H54 (cell line): ENCODE data around the gene C5AR2.
"Not testable (repeated sequence)": the region's sequence is repeated elsewhere in the genome, so short reads cannot be mapped to it uniquely, and the experiment has no call there.

Experiments used
- DNase-seq: peaks from one replicate; pipeline ENCODE4 v3.0.0; 2011; ENCODE audit warnings: low spot score, mixed read lengths; ENCODE audit not compliant: insufficient read length
- FAIRE-seq: peaks from 3 replicates; lab custom pipeline; 2011; peaks lifted over from hg19 to GRCh38; lab: Jason Lieb, UNC
- POLR2A ChIP-seq: IDR thresholded peaks from 2 replicates; pipeline ENCODE4 v1.6.1; 2011; ENCODE audit warnings: low read depth, mild to moderate bottlenecking, low read length

The C5AR2 gene

DNA sequence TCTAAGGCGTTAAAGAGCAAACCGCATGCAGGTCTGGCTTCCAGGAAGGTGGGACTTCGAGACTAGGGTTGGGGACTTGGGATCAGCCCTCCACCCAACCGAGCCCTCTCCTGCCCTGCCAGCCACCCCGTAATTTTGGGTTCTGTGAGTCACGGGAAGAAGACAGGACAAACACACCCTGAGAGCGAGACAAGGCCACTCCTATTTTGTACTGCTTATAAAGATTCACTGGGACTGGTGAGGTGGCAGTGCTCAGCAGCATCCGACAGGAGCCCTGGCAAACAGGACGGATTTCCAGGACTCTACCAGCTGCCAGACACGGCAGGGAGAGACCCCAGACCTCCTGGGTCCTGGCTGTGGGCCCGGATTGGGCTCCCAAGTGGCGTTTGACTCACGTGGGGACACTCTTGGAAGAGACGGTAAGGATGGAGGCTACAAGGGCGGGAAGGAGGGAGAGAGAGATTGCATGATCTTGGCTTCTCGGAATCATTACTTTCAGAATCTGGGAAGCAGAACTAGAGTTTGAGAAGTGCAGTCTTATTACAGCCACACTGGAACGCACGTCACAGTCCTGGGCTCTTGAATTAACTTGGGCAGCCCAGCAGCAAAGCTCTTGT, at the start of gene C5AR2:
TSS of gene C5AR2 (plus strand) at position 245 of the 617 bp plus-strand sequence. CDS start 8,625 bp downstream, outside the sequence.
- FAIRE-seq, result no peak

GRCh38 chr19:47283405-47284059, 48.4 kb upstream of the C5AR2 start:
- no peak for DNase-seq
- TF ChIP-seq POLR2A, result no peak
- no peak for FAIRE-seq

More for the DNA sequence above, at the start of gene C5AR2:
- no peak for TF ChIP-seq POLR2A
- no peak for DNase-seq

- DNase-seq (no peak), FAIRE-seq (no peak)
- TF ChIP-seq POLR2A, result no peak
Measured at GRCh38 chr19:47284324-47284899, 47.6 kb upstream of the C5AR2 start.

- DNase-seq (peak; percentile 33), FAIRE-seq (no peak)
- TF ChIP-seq POLR2A, result no peak
Measured at GRCh38 chr19:47296036-47296435, 35.9 kb upstream of the C5AR2 start.

DNA sequence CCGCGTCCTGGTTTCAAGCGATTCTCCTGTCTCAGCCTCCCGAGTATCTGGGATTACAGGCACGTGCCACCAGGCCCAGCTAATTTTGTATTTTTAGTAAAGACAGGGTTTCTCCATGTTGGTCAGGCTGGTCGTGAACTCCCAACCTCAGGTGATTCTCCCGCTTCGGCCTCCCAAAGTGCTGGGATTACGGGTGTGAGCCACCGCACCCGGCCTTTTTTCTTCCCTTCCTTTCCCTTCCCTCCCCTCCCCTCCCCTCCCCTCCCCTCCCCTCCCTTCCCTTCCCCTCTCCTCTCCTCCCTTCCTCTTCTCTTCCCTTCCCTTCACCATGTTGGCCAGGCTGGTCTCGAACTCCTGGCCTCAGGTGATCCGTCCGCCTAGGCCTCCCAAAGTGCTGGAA, 31.1 kb upstream of the C5AR2 start:
- not testable (repeated sequence) for DNase-seq, FAIRE-seq

GRCh38 chr19:47302249-47302648, 29.7 kb upstream of the C5AR2 start:
- FAIRE-seq (no peak), DNase-seq (no peak)
- TF ChIP-seq POLR2A, result no peak

- no peak for TF ChIP-seq POLR2A
- DNase-seq, result no peak
- no peak for FAIRE-seq
Measured at GRCh38 chr19:47303966-47304365, 28.0 kb upstream of the C5AR2 start.

GRCh38 chr19:47305309-47305751, 26.6 kb upstream of the C5AR2 start:
- FAIRE-seq, result peak; percentile 81
- TF ChIP-seq POLR2A, result no peak
- peak; percentile 46 for DNase-seq

- TF ChIP-seq POLR2A, result no peak
- no peak for FAIRE-seq
- DNase-seq, result no peak
Measured at GRCh38 chr19:47306303-47306702, 25.7 kb upstream of the C5AR2 start.

DNA sequence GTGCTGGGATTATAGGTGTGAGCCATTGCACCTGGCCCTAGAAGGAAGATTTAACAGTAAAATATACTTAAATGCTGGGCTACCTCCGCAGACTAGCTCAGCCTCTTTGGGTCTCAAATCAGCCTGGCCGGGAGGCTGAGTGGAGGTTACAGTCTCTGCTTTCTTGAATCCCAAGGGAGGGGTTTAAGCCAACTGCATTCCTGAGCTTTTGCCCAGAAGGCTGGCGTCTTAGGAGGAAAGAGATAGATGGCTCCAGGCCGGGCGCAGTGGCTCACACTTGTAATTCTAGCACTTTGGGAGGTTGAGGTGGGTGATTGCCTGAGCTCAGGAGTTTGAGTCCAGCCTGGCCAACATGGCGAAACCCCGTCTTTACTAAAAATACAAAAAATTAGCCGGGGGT, 22.9 kb upstream of the C5AR2 start:
- DNase-seq, result no peak

GRCh38 chr19:47309608-47310007, 22.4 kb upstream of the C5AR2 start, which contains the start of gene C5AR1:
Gene C5AR1, plus strand, starts transcription at chr19:47309861. Its CDS starts 35 bp downstream, at chr19:47309896.
- no peak for FAIRE-seq
- no peak for TF ChIP-seq POLR2A
- no peak for DNase-seq

More for the DNA sequence above, 22.9 kb upstream of the C5AR2 start:
- no peak for TF ChIP-seq POLR2A
- FAIRE-seq, result no peak

GRCh38 chr19:47310323-47310722, 21.7 kb upstream of the C5AR2 start:
- DNase-seq, result no peak
- FAIRE-seq, result no peak
- TF ChIP-seq POLR2A, result no peak

DNA sequence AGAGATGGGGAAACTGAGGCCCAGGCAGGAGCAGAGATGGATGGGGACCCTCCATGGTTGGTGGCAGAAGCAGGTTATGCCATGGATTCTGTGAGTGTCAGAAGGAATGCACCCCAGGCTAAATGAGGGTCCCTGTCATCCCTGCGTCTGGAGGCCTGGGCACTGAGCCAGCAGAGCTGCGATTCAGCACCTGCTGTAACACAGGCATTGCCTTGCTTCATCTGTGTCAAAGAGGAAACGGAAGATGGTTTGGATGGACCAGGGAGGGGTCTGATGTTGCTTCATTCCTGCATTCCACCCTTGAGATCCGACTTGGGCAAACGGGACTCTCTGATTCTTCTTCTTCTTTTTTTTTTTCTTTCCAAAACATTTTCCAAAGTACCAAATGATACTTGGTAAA, 21.2 kb upstream of the C5AR2 start:
- FAIRE-seq (no peak), DNase-seq (no peak)
- TF ChIP-seq POLR2A, result no peak

DNA sequence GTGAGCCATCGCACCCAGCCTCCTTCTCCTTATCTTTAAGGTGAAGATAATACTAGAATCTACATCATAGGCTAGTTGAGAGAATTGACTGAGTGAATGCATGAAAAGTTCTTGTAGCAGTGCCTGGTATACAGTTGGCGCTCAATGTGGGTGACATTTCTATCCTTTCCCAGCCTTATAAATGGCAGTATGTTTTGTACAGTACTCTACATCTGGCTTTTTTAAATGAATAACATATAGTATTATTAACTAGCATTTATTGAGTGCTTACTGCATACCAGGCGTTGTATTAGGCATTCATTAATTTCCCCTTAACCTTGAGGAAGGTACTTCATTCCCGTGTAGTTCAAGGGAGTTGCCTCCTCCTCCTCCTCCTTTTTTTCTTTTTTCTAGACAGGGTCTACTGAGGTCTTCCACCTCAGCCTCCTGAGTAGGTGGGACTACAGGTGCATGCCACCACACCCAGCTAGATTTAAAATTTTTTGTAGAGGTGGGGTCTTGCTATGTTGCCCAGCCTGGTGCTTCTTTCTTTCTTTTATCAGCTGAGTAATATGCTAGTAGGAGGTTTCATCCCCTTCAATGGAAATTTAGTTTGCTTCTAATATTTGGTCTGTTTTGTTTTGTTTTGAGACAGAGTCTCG, 19.5 kb upstream of the C5AR2 start:
- no peak for TF ChIP-seq POLR2A
- no peak for FAIRE-seq
- DNase-seq, result no peak

- FAIRE-seq, result no peak
- TF ChIP-seq POLR2A, result no peak
- DNase-seq, result no peak
Measured at GRCh38 chr19:47313754-47314295, 18.1 kb upstream of the C5AR2 start.
